Central memory CD8-positive, alpha-beta T cell (primary cell): ENCODE results near the gene CERS1.

Experiments
- ATAC-seq: fragments of 150-1000 bp; cut with Tn5 transposase; replicated peaks from 2 replicates; pipeline ENCODE4 v1.10.0; 2022; ENCODE audit warnings: mild to moderate bottlenecking, moderate FRiP score, moderate number of reproducible peaks; ENCODE audit not compliant: poor library complexity, severe bottlenecking; ENCODE audit errors: extremely low read depth
- DNase-seq, 2 donors: peaks; one replicate each; pipeline ENCODE4 v3.0.0; 2021; ENCODE audit warnings: low spot score in 2 of 2
- H3K27ac Mint-ChIP-seq: one replicate; pipeline ENCODE4 v1.8.0; 2022; ENCODE audit warnings: low read depth, mild to moderate bottlenecking, moderate library complexity, mixed read lengths
- H3K27me3 Mint-ChIP-seq: one replicate; pipeline ENCODE4 v1.8.0; 2022; ENCODE audit warnings: mixed read lengths
- H3K36me3 Mint-ChIP-seq: one replicate; pipeline ENCODE4 v1.8.0; 2022; ENCODE audit warnings: mild to moderate bottlenecking, moderate library complexity, mixed read lengths; ENCODE audit not compliant: insufficient read depth
- H3K4me1 Mint-ChIP-seq: one replicate; pipeline ENCODE4 v1.8.0; 2022; ENCODE audit warnings: mixed read lengths
- H3K4me3 Mint-ChIP-seq: one replicate; pipeline ENCODE4 v1.8.0; 2022; ENCODE audit warnings: mild to moderate bottlenecking, moderate library complexity, mixed read lengths
- H3K9me3 Mint-ChIP-seq: one replicate; pipeline ENCODE4 v1.8.0; 2022; ENCODE audit warnings: mixed read lengths

Gene CERS1

DNA sequence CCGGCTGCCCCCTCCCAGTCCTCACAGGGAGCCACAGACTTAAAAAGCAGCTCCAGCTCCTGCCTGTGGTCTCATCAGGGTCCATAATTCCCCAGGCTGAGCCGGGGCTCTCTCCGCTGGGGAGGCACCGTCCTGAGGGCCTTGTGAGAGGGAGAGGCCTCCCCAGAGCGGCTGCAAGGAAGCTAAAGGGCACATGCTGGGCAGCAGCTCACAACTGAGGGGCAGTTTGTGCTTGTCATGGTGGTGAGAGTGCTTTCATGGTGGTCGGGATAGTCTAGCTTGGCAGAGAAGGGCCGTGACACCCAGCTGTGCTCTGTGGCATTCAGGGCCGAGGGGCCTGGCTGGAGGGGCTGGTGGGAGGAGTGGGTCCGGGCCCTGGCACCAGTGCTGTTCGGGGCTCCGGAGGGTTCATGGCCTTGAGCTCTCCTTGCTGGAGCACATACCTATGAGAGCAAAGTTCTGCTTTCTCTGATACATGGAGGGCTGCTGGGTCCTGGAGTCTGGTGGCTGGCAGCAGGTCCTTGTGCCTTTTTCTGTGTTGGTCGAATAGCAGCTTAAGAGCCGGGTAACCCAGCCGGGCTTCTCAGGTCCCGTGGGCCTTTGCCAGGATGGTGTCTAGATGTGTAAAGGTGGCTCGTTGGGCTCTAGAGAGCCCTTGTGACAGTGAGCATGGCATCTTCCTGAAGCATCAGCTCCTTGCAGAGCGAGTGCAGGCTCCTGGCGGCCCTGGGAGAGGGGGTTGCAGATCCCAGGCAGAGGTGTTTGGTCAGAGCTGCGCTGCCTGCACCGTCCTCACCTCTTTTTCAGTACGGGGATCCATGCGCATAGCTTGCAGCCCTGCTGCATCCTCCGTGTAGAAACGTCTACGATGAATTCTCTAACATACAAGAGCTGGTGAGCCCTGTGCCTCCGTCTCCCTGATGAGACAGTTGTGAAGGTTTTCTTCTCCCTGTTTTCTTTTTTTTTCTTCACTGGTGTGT, 55.4 kb downstream of the CERS1 start:
- peaks cover 38% of the 10 kb centered on the region for H3K36me3 Mint-ChIP-seq
- H3K27ac Mint-ChIP-seq, result peak overlapping the region; percentile 65

DNA sequence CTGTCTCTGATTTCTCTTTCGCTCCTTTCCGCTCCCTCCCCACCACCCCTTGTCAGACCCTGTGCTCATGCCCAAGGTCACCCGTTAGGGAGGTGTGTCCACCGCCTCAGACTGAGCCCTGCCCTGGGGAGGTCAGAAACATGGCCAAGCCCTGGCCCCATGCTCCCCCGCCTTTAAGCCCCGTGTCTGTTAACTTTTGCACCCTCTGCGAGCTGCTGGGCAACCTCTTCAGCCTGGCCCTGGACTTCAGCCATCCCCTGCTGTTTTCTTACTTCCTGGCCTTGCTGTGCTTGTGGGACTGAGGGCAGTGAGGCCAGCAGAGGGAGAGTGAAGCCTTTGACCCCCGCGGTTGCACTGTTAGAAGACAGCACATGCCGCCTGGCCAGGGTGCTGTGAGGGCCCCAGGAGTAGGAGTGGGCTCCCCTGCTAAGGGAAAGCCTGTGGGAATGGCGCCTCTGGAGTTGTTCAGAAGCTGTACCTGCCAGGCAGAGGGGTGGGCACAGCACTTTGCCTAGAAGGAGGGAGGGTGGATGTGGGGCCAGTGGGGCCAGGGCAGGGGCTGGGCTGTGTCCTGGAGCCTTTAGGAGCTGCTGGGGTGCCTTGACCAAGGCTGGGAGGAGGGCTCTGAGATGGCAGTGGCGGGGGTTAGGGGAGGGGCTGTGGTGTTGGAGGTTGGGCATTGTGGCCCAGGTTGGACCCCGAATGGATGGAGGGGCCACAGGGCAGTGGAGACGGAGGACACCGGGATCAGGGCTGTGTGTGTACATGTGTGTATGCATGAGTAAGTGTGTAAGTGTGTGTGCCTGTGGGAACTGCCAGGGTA, 56.3 kb downstream of the CERS1 start:
- H3K27ac Mint-ChIP-seq, result peak overlapping the region; percentile 65
- H3K27me3 Mint-ChIP-seq, result no peaks in the 10 kb centered on the region
- DNase-seq, result no peak
- no peaks in the 10 kb centered on the region for H3K9me3 Mint-ChIP-seq
- no peak for ATAC-seq
- peaks cover 86% of the 10 kb centered on the region for H3K4me1 Mint-ChIP-seq
- peaks cover 45% of the 10 kb centered on the region for H3K36me3 Mint-ChIP-seq
- H3K4me3 Mint-ChIP-seq, result peak overlapping the region; percentile 51

More for the DNA sequence above, 55.4 kb downstream of the CERS1 start:
- DNase-seq, result no peak
- Mint-ChIP-seq H3K27me3 (no peaks in the 10 kb centered on the region), H3K4me3 (peak overlapping the region; percentile 51), H3K4me1 (peaks cover 89% of the 10 kb centered on the region), H3K9me3 (no peaks in the 10 kb centered on the region)
- no peak for ATAC-seq

DNA sequence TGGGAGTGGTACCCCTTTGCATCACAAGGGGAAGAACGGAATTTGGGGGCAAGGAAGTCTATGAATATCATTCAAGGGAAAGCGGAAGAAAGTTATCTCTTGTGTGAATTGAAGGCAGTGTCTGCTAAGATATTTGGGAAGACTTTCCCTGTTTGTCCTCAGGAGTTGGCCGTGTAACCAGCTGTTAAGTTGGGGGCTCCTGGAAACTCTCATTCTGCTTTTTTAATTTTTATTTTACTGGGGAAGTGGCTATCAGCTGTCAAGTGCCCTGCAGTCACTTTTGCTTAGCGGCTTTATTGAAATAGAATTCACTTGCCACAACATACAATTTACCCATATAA, 61.3 kb downstream of the CERS1 start:
- DNase-seq, result no peak
- Mint-ChIP-seq H3K27ac (peak overlapping the region; percentile 90), H3K36me3 (peaks cover 42% of the 10 kb centered on the region), H3K27me3 (no peaks in the 10 kb centered on the region), H3K9me3 (no peaks in the 10 kb centered on the region), H3K4me3 (peak overlapping the region; percentile 95), H3K4me1 (peaks cover 63% of the 10 kb centered on the region)
- ATAC-seq, result no peak

DNA sequence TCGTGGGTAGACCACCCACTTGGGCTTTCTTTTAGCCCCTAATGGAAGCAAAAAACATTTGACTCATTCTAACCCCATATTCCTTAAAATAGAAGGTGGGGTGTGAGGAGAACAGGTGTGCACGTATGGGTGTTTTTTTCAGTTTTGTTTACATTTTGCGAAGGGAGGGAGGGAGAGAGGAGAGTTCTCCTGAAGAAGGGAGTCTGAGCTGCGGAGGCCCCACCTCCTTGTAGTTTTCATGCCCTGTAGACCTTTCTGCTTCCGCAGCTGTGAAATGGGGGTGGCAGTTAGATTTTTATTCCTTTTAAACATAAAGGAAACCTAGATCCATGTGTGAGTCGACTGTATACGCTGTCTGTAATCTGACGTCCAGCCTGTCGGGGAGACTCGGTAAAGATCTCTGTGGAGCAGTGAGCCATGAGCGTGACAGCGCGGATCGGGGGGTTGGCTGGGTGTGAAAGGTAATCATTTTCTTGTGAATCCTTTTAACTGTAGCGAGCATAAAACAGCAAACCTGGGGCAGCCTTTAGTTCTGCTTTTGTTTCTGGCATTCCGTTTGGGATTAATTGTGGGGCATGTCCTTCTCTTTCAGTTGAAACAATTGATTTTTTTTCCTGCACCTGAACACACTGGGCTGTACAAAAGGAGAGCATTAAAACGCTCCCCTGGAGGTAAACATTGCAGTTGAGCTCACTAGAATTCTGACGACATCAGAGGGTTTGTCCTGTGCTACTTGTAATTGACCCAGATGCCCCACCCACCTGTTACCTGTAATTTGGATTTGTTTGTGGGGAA, 61.9 kb downstream of the CERS1 start:
- Mint-ChIP-seq H3K27ac (peak overlapping the region; percentile 90), H3K4me1 (peaks cover 58% of the 10 kb centered on the region)

DNA sequence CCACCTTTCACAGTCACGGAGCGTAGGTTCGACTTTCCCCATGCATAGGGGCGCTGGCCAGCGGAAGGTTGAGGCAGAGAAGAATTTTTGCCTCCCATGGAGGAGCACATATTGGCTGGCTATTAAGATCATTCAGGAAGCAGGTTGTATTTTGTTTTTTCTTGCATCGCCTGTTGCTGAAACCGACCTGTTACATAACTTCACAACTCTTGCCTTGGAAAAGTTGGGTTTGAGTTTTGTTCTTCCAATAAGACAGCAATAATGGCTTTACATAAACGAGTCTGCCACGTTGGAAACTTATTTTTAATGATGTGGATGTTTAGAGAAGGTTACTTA, 62.8 kb downstream of the CERS1 start:
- Mint-ChIP-seq H3K27ac (peak overlapping the region; percentile 90), H3K4me3 (peak overlapping the region; percentile 95), H3K36me3 (peaks cover 35% of the 10 kb centered on the region), H3K27me3 (peaks cover under 1% of the 10 kb centered on the region), H3K9me3 (no peaks in the 10 kb centered on the region), H3K4me1 (peaks cover 51% of the 10 kb centered on the region)
- DNase-seq (no peak), ATAC-seq (no peak)

More for the DNA sequence above, 61.9 kb downstream of the CERS1 start:
- Mint-ChIP-seq H3K36me3 (peaks cover 40% of the 10 kb centered on the region), H3K4me3 (peak overlapping the region; percentile 95), H3K27me3 (no peaks in the 10 kb centered on the region), H3K9me3 (no peaks in the 10 kb centered on the region)
- DNase-seq, result no peak
- ATAC-seq, result no peak

DNA sequence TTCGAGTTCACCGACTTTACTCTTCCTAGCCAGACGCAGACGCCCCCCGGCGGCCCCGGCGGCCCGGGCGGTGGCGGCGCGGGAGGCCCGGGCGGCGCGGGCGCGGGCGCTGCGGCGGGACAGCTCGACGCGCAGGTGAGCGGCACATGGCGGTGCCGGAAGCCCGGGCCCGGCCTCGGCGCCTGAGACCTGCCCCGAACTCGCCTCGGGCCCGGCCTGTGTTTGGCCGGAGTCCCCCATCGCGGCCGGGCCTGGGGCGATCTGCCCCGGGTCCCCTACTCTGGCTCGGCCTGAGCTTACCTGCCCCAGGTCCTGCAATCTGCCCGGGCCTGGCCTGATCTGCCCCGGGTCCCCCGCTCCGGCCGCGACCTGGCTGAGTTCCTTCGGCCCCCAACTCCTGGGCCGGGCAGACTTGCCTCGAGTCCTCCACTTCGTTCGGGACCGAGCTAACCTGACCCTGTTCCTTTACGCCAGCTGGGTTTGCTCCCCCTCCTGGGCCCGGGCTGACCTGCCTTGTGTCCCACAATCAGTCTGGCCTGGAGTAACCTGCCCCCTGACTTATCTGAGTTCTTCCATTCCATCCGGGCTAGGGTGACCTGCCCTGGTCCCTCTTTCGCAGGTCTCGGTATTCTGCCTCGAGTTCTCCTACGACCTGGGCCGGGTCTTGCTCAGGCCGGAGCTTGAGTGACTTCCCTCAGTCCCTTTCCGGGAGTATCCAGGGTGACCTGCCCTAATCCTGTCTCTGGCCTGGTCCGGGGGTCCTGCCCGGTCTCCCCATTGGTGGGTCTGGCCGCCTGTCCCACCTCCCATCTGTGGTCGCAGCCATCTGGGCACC, 63.4 kb downstream of the CERS1 start:
- H3K36me3 Mint-ChIP-seq, result peaks cover 31% of the 10 kb centered on the region
- H3K27ac Mint-ChIP-seq, result peak overlapping the region; percentile 90
- peaks cover 7% of the 10 kb centered on the region for H3K27me3 Mint-ChIP-seq
- peak overlapping the region; percentile 95 for H3K4me3 Mint-ChIP-seq
- DNase-seq (no peak), ATAC-seq (peak; percentile 48)
- no peaks in the 10 kb centered on the region for H3K9me3 Mint-ChIP-seq
- peaks cover 45% of the 10 kb centered on the region for H3K4me1 Mint-ChIP-seq

DNA sequence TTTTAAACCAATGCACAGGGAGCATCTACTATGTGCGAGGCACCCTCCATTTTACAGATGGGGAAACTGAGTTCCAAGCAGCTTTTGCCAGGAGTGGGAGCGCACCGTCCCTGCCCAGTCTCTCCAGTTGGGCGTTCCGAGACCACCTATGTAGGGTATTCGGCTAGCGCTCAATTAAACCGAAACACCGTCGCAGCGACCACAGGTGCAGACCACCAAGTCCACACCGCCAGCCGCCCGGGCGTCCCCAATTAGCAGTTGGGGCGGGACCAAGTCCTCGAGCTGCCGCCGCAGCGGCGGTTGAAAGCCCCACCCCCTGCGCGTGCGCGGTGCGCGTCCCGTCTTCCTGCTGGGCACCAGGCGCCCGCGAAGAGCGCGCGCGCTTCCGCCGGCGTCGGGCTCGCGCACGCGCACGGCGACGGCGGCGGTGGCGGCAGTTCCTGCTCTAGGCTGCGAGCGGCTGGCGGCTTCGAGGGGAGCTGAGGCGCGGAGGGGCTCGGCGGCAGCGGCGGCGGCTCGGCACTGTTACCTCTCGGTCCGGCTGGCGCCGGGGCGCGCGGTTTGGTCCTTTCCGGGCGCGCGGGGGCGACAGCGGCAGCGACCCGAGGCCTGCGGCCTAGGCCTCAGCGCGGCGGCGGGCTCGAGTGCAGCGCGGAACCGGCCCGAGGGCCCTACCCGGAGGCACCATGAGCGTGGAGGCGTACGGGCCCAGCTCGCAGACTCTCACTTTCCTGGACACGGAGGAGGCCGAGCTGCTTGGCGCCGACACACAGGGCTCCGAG, 64.2 kb downstream of the CERS1 start, which contains the start of gene UPF1:
Gene UPF1, plus strand, starts transcription at position 436 of the 782 bp plus-strand sequence. Its CDS starts 251 bp downstream, at position 687.
- Mint-ChIP-seq H3K9me3 (no peaks in the 10 kb centered on the region), H3K4me3 (peak within 1 kb of the TSS; percentile 95), H3K4me1 (peaks cover 39% of the 10 kb centered on the region), H3K27me3 (peaks cover 11% of the 10 kb centered on the region), H3K36me3 (peaks cover 27% of the 10 kb centered on the region), H3K27ac (peak within 1 kb of the TSS; percentile 90)
- DNase-seq, result peak; percentile 89 to 92
- peak; percentile 88 for ATAC-seq

DNA sequence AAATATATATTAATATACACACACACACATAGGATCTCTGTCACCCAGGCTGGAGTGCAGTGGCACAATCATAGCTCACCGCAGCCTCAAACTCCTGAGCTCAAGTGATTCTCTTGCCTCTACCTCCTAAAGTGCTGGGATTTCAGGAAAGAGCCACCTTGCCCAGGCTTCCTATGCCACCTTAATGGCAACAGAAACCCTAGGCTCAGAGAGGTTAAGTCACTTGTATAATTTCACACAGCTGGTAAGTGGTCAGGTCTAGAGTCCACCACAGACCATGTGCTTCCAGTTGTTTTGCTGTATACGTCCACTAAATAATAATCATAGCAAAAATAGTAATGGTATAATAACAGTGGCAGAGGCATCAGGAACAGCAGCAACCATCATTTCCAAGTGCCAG, 65.5 kb downstream of the CERS1 start:
- Mint-ChIP-seq H3K9me3 (no peaks in the 10 kb centered on the region), H3K4me1 (peaks cover 28% of the 10 kb centered on the region), H3K27me3 (peaks cover 11% of the 10 kb centered on the region), H3K4me3 (no peak overlapping the region), H3K36me3 (peaks cover 18% of the 10 kb centered on the region), H3K27ac (no peak overlapping the region)
- ATAC-seq (no peak), DNase-seq (no peak)

DNA sequence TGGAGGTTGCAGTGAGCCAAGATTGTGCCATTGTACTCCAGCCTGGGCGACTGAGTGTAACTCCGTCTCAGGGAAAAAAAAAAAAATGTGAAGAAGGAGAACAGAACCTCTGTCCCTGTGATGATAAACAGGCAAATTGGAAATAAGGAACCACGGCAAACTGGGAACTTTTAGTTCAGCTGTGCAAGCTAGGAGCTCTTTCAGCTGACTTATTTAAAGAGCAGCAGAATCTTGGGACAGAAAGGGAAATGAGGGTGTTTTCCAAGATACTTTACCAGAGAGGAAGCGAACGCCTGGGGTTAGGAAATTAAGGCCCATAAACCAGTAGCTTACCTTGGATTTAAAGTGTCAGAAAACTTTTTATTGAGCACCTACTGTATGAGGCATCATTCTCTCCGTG, 67.2 kb downstream of the CERS1 start:
- peaks cover 11% of the 10 kb centered on the region for H3K27me3 Mint-ChIP-seq
- DNase-seq (no peak), ATAC-seq (no peak)
- H3K27ac Mint-ChIP-seq, result no peak overlapping the region
- H3K4me1 Mint-ChIP-seq, result peaks cover 13% of the 10 kb centered on the region
- H3K4me3 Mint-ChIP-seq, result no peak overlapping the region
- H3K36me3 Mint-ChIP-seq, result peaks cover 9% of the 10 kb centered on the region
- no peaks in the 10 kb centered on the region for H3K9me3 Mint-ChIP-seq
